Heart left ventricle (tissue), 13 donors: ENCODE data around the gene BRIX1.

Source experiments
- POLR2A ChIP-seq, 2 donors: fragments of 450-650 bp; IDR thresholded peaks; one replicate each; pipeline ENCODE4 v1.6.1; 2017; ENCODE audit warnings: antibody characterized with exemption in 2 of 2, mild to moderate bottlenecking in 2 of 2, moderate library complexity in 2 of 2
- TF ChIP-seq, protein P1 (sequence below), 12 donors: fragments of 200-600 bp; sonication (generic) in 4 of 12; IDR thresholded peaks; one replicate each; pipeline versions ENCODE4 v1.5.0 to v1.8.0; 2018 to 2022; ENCODE audit warnings: antibody characterized with exemption in 12 of 12, mild to moderate bottlenecking in 5 of 12
- donor health status: ischemic (EF 13 %, LVEDD 7.1; RV severe dilation, severe dysfunction).
- donor health status: DM: no; HTN: yes; CAD: no.
- donor health status: DM: no; HTN: no; CAD: no.
- donor health status: ischemic (EF 25% LVEDD 6.9; RV normal size, moderate dysfunction).
- donor health status: ischemic (EF 25% LVEDD 5.7; RV mildly dilated, moderate dysfunction).
- donor health status: ischemic (EF 35%, LVEDD 5.7; RV mildly dilated, moderate dysfunction).
- donor health status: nonischemic (EF 11% LVEDD 7.7; RV severe dilation, severe dysfunction).
- donor health status: DM: yes; HTN: yes; CAD: no.
- donor health status: PGD.
- donor health status: ischemic (EF 29% LVEDD 5.4; RV normal size, mild dysfunction).
- donor health status: nonischemic (EF 23%, LVEDD 6.1; RV moderate dilation, normal function).

DNA sequence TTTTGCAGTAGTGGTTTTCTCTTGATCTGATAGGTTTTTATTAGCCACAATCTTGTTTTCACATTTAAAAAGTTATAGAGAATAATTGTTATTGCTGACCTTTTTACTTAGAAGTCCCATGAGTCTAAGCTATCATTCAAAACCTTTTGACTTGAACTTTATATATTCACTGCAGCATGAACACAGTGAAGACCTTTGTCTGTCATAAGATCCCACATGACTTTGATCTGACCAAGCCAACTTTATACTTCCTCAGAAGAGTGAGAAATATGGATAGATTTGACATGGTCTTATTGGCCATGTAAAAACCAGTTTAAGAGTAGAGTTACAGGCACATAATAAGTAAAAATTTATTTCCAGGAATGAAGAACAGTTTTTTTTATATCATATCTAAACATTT is 34.3 kb upstream of the BRIX1 start:
- TF ChIP-seq, protein P1, sequence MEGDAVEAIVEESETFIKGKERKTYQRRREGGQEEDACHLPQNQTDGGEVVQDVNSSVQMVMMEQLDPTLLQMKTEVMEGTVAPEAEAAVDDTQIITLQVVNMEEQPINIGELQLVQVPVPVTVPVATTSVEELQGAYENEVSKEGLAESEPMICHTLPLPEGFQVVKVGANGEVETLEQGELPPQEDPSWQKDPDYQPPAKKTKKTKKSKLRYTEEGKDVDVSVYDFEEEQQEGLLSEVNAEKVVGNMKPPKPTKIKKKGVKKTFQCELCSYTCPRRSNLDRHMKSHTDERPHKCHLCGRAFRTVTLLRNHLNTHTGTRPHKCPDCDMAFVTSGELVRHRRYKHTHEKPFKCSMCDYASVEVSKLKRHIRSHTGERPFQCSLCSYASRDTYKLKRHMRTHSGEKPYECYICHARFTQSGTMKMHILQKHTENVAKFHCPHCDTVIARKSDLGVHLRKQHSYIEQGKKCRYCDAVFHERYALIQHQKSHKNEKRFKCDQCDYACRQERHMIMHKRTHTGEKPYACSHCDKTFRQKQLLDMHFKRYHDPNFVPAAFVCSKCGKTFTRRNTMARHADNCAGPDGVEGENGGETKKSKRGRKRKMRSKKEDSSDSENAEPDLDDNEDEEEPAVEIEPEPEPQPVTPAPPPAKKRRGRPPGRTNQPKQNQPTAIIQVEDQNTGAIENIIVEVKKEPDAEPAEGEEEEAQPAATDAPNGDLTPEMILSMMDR (IDR thresholded peaks at IDR 0.05): no peak
- TF ChIP-seq POLR2A (IDR thresholded peaks at IDR 0.05): no peak
